Measurements from ENCODE around the gene GFM2. TPM values are rescaled to one million over a fixed set of nuclear protein-coding genes. Genes with fewer than 3 reads are reported as not detected.

GFM2 gene, protein sequence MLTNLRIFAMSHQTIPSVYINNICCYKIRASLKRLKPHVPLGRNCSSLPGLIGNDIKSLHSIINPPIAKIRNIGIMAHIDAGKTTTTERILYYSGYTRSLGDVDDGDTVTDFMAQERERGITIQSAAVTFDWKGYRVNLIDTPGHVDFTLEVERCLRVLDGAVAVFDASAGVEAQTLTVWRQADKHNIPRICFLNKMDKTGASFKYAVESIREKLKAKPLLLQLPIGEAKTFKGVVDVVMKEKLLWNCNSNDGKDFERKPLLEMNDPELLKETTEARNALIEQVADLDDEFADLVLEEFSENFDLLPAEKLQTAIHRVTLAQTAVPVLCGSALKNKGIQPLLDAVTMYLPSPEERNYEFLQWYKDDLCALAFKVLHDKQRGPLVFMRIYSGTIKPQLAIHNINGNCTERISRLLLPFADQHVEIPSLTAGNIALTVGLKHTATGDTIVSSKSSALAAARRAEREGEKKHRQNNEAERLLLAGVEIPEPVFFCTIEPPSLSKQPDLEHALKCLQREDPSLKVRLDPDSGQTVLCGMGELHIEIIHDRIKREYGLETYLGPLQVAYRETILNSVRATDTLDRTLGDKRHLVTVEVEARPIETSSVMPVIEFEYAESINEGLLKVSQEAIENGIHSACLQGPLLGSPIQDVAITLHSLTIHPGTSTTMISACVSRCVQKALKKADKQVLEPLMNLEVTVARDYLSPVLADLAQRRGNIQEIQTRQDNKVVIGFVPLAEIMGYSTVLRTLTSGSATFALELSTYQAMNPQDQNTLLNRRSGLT
- total RNA-seq: 10 to 100 TPM; 10.1 to 21.9 (median 16.4) TPM

DNA sequence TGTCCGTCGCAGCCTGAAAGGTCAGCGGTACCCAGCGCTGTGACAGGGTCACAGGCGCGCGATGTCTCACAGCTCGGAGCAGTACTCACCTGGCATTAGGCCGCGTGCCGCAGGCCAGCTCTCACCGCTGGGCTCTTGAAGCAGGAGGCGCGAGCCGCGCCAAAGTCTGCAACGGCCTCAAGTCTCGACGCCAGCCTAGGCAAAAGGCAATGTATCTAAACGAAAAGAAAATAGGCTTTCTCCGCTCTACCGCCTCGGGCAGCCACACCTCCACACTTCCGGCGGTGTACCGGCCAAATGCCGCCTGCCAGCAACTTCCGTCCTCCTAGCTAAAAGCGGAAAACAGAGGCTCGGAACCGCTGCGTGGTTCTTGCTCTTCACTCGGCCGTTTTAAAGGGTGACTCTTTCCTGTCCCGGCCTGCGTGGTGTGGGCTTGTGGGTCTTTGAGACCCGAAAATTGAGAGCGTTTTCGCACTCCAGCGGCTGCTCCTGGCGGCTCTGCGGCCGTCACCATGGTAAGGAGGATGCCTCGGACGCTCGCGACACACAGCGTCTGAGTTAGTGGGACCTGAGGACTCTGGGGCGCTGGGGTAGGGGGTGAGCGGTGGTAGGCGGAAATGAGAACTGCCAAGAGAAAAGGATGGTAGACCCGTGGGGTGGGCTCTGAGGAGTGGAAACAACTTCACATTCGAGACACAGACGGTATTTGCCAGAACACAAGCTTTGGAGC, at the start of gene GFM2, which contains the start of gene NSA2:
GFM2 (minus strand) TSS at position 269 of the 730 bp plus-strand sequence. CDS start 3,375 bp downstream, outside the sequence.
NSA2 (plus strand) TSS at position 401 of the 730 bp plus-strand sequence; CDS start at position 513, 112 bp downstream.
- 0 to 1% methylated on average over 19 to 21 of the region's 54 CpGs for WGBS, 2 donors (ENCODE audit: low coverage in 1 of 2)
- peak; percentile 98 for ATAC-seq
- Histone ChIP-seq H3K36me3 (peaks cover 0 to 48% of the 10 kb centered on the region in 2 donors), H3K4me1 (peaks cover 5 to 40% (median 18%) of the 10 kb centered on the region in 3 donors), H3K9me3 (no peaks in the 10 kb centered on the region), H3K27ac (peak within 1 kb of the TSS; percentile 37 to 85 (median 83)), H3K4me3 (peak within 1 kb of the TSS; percentile 92 to 94), H3K27me3 (no peaks in the 10 kb centered on the region)
- TF ChIP-seq POLR2AphosphoS5 (IDR thresholded peaks at IDR 0.05) (peak; percentile 67), POLR2A (IDR thresholded peaks at IDR 0.05) (peak in 1 of 2 donors; percentile 27), EP300 (IDR thresholded peaks at IDR 0.05) (no peak)
- TF ChIP-seq, protein P1, sequence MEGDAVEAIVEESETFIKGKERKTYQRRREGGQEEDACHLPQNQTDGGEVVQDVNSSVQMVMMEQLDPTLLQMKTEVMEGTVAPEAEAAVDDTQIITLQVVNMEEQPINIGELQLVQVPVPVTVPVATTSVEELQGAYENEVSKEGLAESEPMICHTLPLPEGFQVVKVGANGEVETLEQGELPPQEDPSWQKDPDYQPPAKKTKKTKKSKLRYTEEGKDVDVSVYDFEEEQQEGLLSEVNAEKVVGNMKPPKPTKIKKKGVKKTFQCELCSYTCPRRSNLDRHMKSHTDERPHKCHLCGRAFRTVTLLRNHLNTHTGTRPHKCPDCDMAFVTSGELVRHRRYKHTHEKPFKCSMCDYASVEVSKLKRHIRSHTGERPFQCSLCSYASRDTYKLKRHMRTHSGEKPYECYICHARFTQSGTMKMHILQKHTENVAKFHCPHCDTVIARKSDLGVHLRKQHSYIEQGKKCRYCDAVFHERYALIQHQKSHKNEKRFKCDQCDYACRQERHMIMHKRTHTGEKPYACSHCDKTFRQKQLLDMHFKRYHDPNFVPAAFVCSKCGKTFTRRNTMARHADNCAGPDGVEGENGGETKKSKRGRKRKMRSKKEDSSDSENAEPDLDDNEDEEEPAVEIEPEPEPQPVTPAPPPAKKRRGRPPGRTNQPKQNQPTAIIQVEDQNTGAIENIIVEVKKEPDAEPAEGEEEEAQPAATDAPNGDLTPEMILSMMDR (IDR thresholded peaks at IDR 0.05): no peak

DNA sequence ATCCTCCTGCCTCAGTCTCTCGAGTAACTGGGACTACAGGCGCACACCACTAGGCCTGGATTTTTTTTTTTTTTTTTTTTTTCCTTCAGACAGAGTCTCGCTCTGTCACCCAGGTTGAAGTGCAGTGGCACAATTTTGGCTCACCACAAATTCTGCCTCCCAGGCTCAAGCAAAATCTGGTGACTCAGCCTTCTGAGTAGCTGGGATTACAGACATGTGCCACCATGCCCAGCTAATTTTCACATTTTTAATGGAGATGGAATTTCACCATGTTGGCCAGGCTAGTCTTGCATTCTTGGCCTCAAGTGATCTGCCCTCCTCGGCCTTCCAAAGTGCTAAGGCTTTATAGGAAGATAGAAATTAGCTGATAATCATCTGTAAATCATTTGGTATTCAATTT, 44.0 kb upstream of the GFM2 start:
- TF ChIP-seq, protein P1 (IDR thresholded peaks at IDR 0.05): no peak
- no peak for TF ChIP-seq POLR2A (IDR thresholded peaks at IDR 0.05)
- TF ChIP-seq POLR2AphosphoS5 (IDR thresholded peaks at IDR 0.05): no peak
- no peak for TF ChIP-seq EP300 (IDR thresholded peaks at IDR 0.05)
- Histone ChIP-seq H3K4me1 (no peaks in the 10 kb centered on the region), H3K36me3 (no peaks in the 10 kb centered on the region), H3K9me3 (no peaks in the 10 kb centered on the region), H3K27ac (no peak overlapping the region), H3K27me3 (no peaks in the 10 kb centered on the region), H3K4me3 (no peak overlapping the region)
- WGBS, 2 donors (ENCODE audit: low coverage in 1 of 2): 89 to 100% methylated on average over 1 to 3 of the region's 4 CpGs
- ATAC-seq: no peak

DNA sequence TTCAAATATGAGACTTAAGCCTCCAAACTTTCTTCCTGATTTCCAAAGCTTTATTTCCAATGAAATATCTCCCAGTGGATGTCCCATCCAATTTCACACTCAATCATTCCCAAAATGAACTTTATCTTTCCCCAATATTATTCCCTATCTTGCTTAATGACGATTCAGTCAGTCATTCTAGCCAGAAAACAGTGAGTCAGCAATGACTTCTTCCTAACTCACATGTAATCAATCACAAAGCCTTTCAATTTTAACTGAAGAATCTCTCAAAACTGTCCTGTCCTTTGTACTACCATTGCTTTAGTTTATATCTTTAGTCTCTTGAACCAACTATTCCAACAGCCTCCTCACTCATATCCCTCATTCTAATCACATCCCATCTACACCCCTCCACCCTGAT, 35.0 kb upstream of the GFM2 start:
- no peaks in the 10 kb centered on the region for H3K27me3 ChIP-seq
- H3K4me1 ChIP-seq: no peaks in the 10 kb centered on the region
- no peak for ATAC-seq
- H3K4me3 ChIP-seq: no peak overlapping the region
- no peaks in the 10 kb centered on the region for H3K36me3 ChIP-seq
- no peak overlapping the region for H3K27ac ChIP-seq
- WGBS, 2 donors (ENCODE audit: low coverage in 1 of 2): 32 to 56% methylated on average over 1 of the region's 1 CpG
- no peaks in the 10 kb centered on the region for H3K9me3 ChIP-seq
- no peak for TF ChIP-seq POLR2AphosphoS5 (IDR thresholded peaks at IDR 0.05)
- no peak for TF ChIP-seq POLR2A (IDR thresholded peaks at IDR 0.05)
- TF ChIP-seq, protein P1 (IDR thresholded peaks at IDR 0.05): no peak
- no peak for TF ChIP-seq EP300 (IDR thresholded peaks at IDR 0.05)

DNA sequence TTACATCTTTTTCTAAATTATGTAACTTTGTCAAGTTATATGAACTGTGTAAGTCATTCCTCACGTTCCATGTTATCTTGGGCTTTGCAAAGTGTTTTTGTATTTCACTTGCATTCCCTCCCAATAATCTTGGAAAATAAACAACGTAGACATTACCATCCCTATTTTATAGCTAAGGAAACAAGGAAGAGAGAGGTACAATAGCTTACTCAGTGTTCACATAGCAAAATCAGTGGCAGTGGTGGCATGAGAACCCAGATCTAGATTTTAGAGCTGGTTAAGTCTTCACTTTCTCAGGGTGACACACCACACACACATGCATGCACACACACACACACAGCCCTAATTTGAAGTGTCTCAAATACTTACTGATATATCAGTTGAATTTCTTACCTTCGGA, 34.3 kb upstream of the GFM2 start:
- Histone ChIP-seq H3K36me3 (no peaks in the 10 kb centered on the region), H3K9me3 (no peaks in the 10 kb centered on the region), H3K27me3 (no peaks in the 10 kb centered on the region), H3K4me3 (no peak overlapping the region), H3K27ac (no peak overlapping the region), H3K4me1 (no peaks in the 10 kb centered on the region)
- no peak for ATAC-seq
- WGBS, 2 donors (ENCODE audit: low coverage in 1 of 2): 75 to 87% methylated on average over 3 of the region's 3 CpGs
- no peak for TF ChIP-seq POLR2A (IDR thresholded peaks at IDR 0.05)
- TF ChIP-seq, protein P1 (IDR thresholded peaks at IDR 0.05): no peak
- TF ChIP-seq EP300 (IDR thresholded peaks at IDR 0.05): no peak
- TF ChIP-seq POLR2AphosphoS5 (IDR thresholded peaks at IDR 0.05): no peak

Data from gastroesophageal sphincter (tissue), 4 donors.